COLO829 (cell line): Measurements from ENCODE around the gene CFAP299.
"Not testable (repeated sequence)": the region's sequence is repeated elsewhere in the genome, so short reads cannot be mapped to it uniquely, and the experiment has no call there.

Experiments
- DNase-seq: peaks from one replicate; pipeline ENCODE4 v3.0.0; 2012; ENCODE audit warnings: low spot score

Gene CFAP299

GRCh38 chr4:80730158-80730557 lies 394.6 kb downstream of the CFAP299 start:
- DNase-seq: no peak

- no peak for DNase-seq
These were observed 395.9 kb downstream of the CFAP299 start for GRCh38 chr4:80731436-80731835.

DNA sequence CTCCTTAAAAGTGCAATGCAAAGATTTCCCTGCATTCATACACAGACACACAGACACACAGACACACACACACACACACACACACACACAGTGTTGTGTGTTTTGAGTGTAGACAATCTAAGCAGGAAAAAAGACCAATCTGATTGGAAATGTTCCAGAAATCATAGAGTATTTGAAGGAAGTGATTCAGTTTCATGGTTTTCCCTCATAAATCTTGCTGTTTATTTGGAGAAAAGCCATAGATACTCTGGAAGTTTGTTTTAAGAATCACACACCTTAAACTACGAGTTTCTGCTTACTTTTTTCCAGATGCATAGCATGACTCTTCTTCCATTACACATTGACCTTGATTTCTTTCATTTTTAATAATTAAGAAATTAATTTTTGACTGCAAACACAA lies 396.5 kb downstream of the CFAP299 start:
- DNase-seq: no peak

DNA sequence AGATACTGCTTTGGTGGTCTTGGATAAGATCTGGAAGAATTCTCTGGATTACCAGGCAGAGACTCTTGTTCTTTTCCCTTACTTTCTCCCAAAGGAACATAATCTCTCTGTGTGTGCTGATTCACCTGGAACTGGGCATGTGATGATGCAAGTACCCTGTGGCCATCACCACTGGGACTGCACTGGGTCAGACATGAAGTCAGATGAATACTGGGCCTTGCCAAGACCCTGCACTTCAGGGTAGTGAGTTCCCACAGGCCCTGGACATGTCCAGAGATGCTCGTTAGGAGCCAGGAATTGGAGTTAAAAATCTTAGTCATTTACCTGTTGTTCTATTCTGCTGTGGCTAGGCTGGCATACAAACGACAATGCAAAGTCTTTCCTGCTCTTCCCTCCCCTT lies 404.8 kb downstream of the CFAP299 start:
- DNase-seq: no peak

DNA sequence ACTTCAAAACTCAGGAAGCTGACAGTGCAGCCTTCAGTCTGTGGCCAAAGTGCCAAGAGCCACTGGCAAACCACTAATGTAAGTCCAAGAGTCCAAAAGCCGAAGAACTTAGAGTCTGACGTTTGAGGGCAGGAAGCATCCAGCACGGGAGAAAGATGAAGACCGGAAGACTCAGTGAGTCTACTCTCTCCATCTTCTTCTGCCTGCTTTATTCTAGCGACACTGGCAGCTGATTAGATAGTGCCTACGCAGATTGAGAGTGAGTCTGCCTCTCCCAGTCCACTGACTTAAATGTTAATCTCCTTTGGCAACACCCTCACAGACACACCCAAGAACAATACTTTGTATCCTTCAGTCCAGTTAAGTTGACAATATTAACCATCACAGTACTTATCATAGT lies 414.0 kb downstream of the CFAP299 start:
- DNase-seq: not testable (repeated sequence)

DNA sequence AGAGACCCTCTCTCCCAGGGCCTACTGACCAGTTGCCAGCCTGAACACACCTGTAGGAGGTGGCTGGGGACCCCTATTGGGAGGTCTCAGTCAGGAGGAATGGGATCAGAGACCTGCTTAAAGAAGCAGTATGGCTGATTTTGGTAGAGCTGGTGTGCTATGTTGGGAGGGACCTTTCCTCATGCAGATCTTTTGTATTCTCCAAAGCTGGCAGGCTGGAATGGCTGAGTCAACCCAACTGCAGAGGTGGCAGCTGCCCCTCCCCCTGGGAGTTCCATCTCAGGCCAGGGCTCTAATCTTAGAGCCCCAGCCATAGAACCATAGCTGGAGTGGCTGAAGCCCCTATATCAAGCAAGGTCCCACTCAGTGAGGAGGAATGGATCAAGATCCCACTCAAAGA lies 415.7 kb downstream of the CFAP299 start:
- no peak for DNase-seq

- no peak for DNase-seq
These were observed 432.4 kb downstream of the CFAP299 start for GRCh38 chr4:80767944-80768343.

- DNase-seq: no peak
These were observed 440.6 kb downstream of the CFAP299 start for GRCh38 chr4:80776168-80776567.

GRCh38 chr4:80781431-80781830 lies 445.9 kb downstream of the CFAP299 start:
- no peak for DNase-seq

GRCh38 chr4:80787306-80787705 lies 451.8 kb downstream of the CFAP299 start:
- no peak for DNase-seq

- DNase-seq: no peak
These were observed 453.3 kb downstream of the CFAP299 start for GRCh38 chr4:80788798-80789197.

DNA sequence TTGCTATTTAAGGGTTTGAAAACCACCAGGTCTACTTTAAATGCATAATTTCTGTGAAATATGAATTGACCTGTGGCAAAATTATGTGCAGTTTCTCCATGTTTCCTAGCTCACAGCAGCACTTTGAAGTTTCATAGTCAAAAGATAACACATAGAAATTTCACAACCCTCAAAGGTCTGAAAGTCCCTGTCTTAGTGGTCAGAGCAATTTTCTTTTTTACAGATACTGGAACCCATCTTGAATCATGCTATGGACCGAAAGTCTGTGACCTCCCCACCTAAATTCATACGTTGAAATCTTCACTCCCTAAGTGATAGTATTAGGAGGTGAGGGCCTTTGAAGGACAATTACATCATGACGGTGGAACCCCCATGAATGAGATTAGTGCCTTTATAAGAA lies 454.6 kb downstream of the CFAP299 start:
- DNase-seq: no peak

- DNase-seq: not testable (repeated sequence)
These were observed 458.1 kb downstream of the CFAP299 start for GRCh38 chr4:80793660-80794059.

GRCh38 chr4:80798082-80798481 lies 462.6 kb downstream of the CFAP299 start:
- DNase-seq: no peak

DNA sequence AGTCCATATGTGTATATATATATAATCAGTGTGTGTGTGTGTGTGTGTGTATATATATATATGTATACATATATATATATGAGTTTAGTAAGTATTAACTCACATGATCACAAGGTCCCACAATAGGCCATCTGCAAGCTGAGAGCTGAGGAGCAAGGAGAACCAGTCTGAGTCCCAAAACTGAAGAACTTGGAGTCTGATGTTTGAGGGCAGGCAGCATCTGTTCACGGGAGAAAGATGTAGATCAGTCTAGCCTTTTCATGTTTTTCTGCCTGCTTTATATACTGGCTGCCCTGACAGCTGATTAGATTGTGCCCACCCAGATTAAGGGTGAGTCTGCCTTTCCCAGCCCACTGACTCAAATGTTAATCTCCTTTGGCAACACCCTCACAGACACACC lies 465.2 kb downstream of the CFAP299 start:
- not testable (repeated sequence) for DNase-seq

DNA sequence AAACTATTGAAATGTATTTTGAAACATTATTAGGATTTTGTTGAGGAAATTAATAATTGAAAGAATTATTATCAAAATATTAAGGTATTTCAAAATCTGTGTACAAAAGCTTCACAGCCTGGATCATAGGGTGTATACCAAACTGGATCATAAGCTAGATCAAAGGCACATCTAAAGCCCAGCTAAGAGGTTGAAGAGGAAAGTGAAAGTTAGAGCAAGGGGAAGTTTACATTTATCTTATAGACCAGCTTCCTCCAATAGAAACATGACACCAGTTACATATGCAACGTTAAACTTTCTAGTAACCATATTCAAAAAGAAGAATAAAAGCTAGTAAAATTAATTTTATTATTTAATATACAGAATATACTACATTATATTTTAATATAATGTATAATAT lies 467.8 kb downstream of the CFAP299 start:
- no peak for DNase-seq

DNA sequence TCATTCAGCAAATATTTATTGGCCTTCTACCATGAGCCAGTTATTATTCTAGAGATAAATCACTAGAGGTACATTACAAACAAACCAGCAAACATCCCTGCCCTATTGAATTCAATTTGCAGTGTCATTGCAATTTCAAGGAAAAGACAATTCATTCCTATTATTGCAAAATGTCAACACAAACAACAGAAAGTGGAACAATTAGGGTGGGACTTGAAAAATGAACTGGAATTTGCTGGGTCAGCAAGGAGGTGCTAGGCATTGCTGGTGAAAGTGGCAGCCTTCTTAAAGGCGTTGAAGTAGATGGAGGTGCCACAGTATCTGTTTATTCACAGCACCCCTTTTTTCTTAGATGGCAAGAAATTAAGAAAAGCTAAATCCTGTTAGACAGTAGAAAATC lies 470.9 kb downstream of the CFAP299 start:
- DNase-seq: no peak

DNA sequence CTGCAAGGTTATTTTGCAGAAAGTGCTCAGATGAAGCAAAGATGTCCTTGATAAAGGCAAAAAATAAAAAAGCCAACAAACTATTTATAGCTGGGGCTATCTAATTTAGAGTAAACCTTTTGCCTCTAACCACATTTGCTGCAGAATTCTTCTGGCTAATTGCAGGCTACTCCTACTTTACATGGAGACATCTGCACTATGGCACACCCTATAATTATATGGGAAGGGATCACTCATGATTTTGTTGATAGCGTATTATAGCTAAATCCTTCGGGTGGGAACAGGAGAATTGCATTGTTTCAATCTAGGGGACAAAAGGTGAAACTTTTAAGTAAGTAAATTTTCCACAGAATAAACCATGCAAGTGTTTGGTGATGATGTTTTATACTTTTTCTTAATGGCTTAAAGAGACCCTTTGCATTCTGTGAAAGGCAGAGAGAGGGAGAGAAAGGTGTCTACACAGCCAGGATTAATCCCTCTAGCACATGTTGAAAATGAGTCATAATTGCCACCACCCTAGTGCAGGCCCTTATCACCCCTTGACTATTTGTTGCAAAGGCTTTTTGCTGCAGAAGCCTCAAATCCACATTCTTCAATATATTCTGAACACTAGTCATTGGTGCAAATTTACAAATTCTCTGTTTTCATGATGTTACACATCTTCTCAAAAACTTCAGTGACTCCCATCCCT lies 473.7 kb downstream of the CFAP299 start:
- DNase-seq: no peak

DNA sequence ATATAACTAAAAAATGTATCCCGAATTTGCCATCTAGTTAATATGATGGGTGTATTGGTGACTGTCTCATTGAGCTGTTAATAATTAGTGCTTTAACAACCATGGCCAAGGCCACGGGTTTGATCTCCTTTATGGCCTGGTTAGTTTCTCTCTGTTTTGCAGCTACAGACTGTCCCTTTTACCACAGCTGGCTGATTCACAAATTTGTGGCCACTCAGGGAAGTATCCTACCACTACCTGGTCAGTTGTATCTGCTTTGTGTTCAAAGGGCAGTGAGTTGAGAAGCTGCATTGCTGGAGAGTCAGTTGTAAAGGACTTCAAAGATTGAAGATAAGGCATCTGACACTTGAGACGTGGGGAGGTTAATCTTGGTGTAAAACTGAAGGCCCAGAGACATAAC lies 475.9 kb downstream of the CFAP299 start:
- no peak for DNase-seq

- no peak for DNase-seq
These were observed 476.6 kb downstream of the CFAP299 start for GRCh38 chr4:80812145-80812544.

DNA sequence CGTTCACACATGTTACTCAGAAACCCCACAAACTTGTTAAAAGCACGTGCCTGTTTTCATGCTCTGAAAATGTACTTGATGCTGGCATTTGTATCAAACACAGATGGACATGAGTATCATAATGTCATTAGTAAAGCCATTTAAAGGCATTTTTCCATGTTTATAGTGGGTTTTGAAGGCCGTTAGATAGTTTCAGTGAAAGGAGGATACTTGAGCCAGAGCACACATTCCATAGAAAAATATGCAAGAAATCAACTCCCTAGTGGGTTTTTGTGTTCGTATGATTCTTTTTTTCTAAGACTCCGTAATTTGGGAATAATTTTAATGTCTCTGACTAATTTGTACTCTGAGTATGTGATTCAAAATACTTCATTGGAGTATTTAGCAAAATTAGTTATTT lies 478.7 kb downstream of the CFAP299 start:
- DNase-seq: no peak

GRCh38 chr4:80831383-80832361 lies 496.1 kb downstream of the CFAP299 start:
- DNase-seq: no peak

- no peak for DNase-seq
These were observed 503.8 kb downstream of the CFAP299 start for GRCh38 chr4:80839281-80839680.
